Mesenteric fat pad (tissue), 1 donor: ENCODE measurements around the gene CCSER1. TPM values are rescaled to one million over a fixed set of nuclear protein-coding genes. Genes with fewer than 3 reads are reported as not detected.

Experiments
- DNase-seq: peaks from one replicate; pipeline ENCODE4 v3.0.0-alpha.2; 2020; ENCODE audit warnings: low spot score
- total RNA-seq: library from RNA; stranded (reverse); fragmentation: NEBNext Ultra II Directional; extraction: Animal tissue kit (Norgen Biotek cat#: 25700); gene quantifications from one replicate; pipeline ENCODE4 v1.2.1, GENCODE V29; 2021
- donor health status: DM: yes; HTN: yes; CAD: no.

Gene CCSER1
- total RNA-seq, 1 donor from 2014 or later: 9.7 TPM

- DNase-seq: no peak
Observed at GRCh38 chr4:90189178-90189577, 62.0 kb downstream of the CCSER1 start.

- DNase-seq: no peak
Observed at GRCh38 chr4:90189946-90190345, 62.8 kb downstream of the CCSER1 start.

GRCh38 chr4:90190525-90190924, 63.3 kb downstream of the CCSER1 start:
- DNase-seq: no peak

- DNase-seq: no peak
Observed at GRCh38 chr4:90198086-90198847, 71.1 kb downstream of the CCSER1 start.

- DNase-seq: no peak
Observed at GRCh38 chr4:90207887-90208454, 80.8 kb downstream of the CCSER1 start.

- DNase-seq: no peak
Observed at GRCh38 chr4:90209922-90210321, 82.7 kb downstream of the CCSER1 start.

GRCh38 chr4:90211174-90211573, 84.0 kb downstream of the CCSER1 start:
- no peak for DNase-seq

- no peak for DNase-seq
Observed at GRCh38 chr4:90215286-90215685, 88.1 kb downstream of the CCSER1 start.

- DNase-seq: no peak
Observed at GRCh38 chr4:90219822-90220221, 92.6 kb downstream of the CCSER1 start.

- no peak for DNase-seq
Observed at GRCh38 chr4:90220459-90220858, 93.3 kb downstream of the CCSER1 start.

GRCh38 chr4:90226734-90227133, 99.5 kb downstream of the CCSER1 start:
- DNase-seq: no peak

- no peak for DNase-seq
Observed at GRCh38 chr4:90227177-90227576, 100.0 kb downstream of the CCSER1 start.

GRCh38 chr4:90234916-90235547, 107.8 kb downstream of the CCSER1 start:
- no peak for DNase-seq

GRCh38 chr4:90237751-90238530, 110.7 kb downstream of the CCSER1 start:
- no peak for DNase-seq

GRCh38 chr4:90240333-90240732, 113.1 kb downstream of the CCSER1 start:
- no peak for DNase-seq

- no peak for DNase-seq
Observed at GRCh38 chr4:90241008-90241407, 113.8 kb downstream of the CCSER1 start.

- no peak for DNase-seq
Observed at GRCh38 chr4:90245837-90246236, 118.6 kb downstream of the CCSER1 start.

- DNase-seq: no peak
Observed at GRCh38 chr4:90246816-90247215, 119.6 kb downstream of the CCSER1 start.

GRCh38 chr4:90254357-90254756, 127.2 kb downstream of the CCSER1 start:
- no peak for DNase-seq

- DNase-seq: no peak
Observed at GRCh38 chr4:90274175-90274574, 147.0 kb downstream of the CCSER1 start.

- DNase-seq: no peak
Observed at GRCh38 chr4:90280954-90281353, 153.8 kb downstream of the CCSER1 start.
